GM21576 (cell line): ENCODE results near the gene PRKCH.

ENCODE experiments used
- ATAC-seq: cut with Tn5 transposase; IDR thresholded peaks from one replicate; pipeline ENCODE4 v1.9.1; 2021; ENCODE audit warnings: mild to moderate bottlenecking, moderate library complexity; ENCODE audit not compliant: unreplicated experiment

Gene PRKCH

GRCh38 chr14:61484826-61485584 is 163.6 kb downstream of the PRKCH start:
- no peak for ATAC-seq

DNA sequence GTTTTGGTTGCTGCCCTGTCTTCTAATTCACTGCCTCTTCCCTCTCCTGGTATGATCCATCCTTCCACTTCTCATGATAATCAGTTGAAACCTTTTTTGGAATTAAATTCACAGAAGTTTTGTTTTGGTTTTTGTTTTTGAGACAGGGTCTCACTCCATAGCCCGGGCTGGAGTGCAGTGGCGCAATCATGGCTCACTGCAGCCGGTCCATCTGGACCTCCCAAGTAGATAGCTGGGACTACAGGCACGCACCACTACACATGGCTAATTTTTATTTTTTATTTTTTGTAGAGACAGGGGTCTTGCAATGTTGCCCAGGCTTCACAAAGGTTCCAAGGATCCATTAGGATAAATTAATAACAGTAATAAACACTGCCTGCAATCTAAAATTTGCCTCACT is 164.3 kb downstream of the PRKCH start:
- ATAC-seq: no peak

GRCh38 chr14:61486930-61487495 is 165.6 kb downstream of the PRKCH start:
- ATAC-seq: no peak

GRCh38 chr14:61488417-61489401 is 167.3 kb downstream of the PRKCH start:
- ATAC-seq: no peak

DNA sequence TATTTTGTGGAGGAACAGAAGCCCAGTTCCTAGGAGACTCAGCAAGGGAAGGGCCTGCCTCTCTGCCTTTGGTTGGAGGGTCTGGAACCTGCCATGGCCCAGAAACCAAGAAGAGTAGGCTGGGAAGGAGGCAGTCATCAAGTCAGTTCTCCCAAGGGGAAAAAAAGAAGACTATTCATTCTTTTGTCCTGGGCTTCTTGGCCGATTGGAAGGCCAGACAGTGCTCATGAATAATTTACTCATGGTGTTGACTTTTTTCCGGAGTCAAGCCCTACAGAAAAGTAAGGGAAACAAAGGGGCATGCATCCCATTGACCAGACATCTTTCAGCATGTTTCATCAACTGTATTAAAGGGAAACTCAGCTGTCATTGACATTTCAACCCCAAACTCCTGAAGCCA is 168.1 kb downstream of the PRKCH start:
- no peak for ATAC-seq

GRCh38 chr14:61489932-61490331 is 168.6 kb downstream of the PRKCH start:
- ATAC-seq: no peak

DNA sequence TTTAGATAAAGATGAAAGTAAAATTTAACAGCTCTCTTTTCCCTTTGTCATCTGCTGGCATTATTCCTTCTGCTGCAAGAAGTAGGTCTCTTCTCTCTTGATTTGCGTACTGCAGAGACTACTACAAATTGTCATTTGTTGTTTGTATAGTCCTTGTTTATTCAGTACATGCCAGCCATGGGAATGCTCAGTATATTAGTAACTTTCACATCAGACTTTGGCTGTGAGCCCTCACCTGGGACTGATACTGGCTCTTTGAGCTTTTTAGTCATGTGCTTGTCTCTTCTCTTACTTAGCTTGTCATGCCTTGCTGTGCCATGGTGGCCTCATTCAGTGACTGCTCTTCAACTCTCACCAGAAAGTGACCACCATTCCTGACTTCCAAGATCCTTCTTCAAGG is 169.8 kb downstream of the PRKCH start:
- no peak for ATAC-seq

GRCh38 chr14:61491876-61492434 is 170.6 kb downstream of the PRKCH start:
- no peak for ATAC-seq

DNA sequence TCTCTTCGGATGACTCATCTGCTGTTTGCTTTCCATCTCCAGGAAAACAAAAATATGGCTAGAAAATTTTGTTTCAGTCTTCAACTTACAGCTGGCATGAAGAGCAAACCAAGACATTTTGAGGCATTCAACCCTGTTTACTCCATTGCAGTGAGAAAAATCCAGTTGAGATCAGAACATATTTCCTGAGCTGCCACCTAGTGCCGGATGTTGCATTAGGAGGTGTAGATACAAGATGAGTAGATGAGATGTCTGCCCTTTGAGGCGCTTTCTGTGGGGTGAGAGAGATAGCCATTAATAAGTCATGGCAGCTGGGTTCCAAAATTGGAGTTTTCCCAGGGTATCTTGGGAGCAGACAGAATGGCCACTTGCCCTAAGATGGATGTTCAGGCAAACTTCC is 171.1 kb downstream of the PRKCH start:
- no peak for ATAC-seq

DNA sequence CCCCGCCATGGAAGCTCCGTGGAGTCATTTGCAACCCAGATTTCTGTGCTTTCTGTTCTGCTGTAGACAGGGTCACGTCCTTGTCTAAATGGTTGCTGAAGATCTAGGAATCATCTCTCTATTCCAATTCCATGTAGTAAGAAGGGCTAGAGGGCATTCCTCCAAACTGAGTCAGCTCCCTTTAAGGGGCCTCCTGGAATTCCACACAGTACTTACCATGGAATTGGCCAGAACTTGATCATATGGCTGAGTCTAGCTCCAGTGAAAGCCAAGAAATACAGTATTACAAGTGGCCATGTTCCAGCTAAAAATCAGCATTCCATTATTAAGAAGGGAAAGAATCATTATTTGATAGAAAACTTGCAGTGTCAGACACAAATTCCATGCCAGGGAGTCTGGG is 171.9 kb downstream of the PRKCH start:
- no peak for ATAC-seq

GRCh38 chr14:61494018-61494417 is 172.6 kb downstream of the PRKCH start:
- no peak for ATAC-seq

DNA sequence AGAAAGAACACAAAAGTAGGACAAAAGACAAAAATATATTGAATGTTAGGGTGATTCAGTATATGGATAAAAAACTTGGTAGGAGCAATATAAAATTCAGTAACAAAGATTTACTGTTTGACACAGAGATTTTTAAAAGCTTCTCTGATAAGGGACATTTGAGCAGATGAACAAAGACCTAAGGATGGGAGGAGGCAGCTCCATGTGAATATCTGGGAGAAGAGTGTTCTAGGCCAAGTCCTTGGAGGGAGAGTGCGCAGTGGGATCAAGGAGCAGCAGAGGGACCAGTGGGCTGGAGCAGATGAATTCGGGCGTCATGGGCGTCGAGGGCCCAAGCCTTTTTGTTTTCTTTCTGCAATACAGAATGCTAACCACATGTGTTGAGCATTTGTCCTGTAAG is 174.4 kb downstream of the PRKCH start:
- no peak for ATAC-seq

DNA sequence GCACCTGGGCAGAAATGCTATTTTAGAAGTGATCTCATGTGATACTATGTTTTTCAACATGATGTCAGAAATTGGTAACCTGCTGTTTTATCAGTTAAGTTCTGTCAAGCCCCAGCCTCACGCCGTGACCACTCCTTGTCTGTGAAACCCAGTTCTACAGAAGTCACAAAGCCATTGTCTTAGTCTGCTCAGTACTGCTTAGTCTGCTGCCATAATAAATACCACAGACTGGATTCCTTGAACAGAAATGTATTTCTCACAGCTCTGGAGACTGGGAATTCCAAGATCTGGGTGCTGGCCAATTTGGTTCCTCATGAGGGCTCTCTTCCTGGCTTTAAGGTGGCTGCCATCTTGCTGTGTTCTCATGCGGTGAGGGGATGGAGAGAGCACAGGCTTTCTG is 176.9 kb downstream of the PRKCH start:
- ATAC-seq: no peak

- no peak for ATAC-seq
Observed at GRCh38 chr14:61498811-61499210, 177.4 kb downstream of the PRKCH start.

DNA sequence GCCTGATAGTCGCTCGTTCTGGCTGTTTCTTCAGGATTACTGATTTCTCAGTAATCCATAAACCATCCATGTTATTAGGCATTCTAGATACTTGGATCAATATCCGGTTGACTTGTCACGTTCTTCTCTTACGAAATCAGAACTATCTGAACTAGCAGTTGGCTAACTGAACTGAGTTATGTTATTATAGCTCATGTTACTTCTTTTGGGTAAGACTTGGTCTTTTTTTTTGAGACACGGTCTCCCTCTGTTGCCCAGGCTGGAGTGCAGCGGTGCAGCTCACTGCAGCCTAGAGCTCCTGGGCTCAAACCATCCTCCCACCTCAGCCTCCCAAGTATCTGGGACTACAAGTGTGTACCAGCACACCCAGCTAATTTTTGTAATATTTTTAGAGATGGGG is 178.6 kb downstream of the PRKCH start:
- ATAC-seq: no peak

GRCh38 chr14:61501714-61502458 is 180.5 kb downstream of the PRKCH start:
- ATAC-seq: no peak

DNA sequence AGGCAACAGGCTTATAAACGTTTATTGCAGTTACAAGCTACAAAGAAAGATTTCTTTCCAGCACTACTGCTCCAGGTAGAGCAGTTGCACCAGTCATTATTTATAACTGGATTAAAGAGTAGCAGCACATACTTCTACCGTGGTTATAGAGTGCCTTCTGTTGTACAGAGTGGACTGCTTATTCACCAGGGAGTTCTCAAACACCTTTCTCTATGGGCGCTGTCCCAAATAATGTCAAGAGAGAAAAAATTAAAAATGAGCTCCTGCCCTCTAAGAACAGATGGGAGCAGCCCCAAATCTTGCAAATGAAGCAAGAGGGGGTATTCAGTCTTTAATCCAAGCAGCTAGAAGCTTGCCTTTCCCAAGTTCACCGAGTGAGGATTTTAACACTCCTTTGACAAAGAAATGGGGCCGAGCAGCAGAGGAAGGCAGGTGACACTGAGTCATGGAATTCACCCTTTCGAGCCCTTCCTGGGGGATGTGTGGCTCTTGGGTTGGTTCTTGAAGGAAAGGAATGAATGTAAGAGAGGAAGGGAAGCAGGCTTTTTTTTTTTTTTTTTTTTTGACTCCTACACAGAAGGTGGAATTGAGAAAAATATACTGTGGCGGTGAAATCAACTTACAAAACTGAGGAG is 181.2 kb downstream of the PRKCH start:
- peak; percentile 11 for ATAC-seq

- ATAC-seq: peak; percentile 82
Observed at GRCh38 chr14:61503167-61503801, 181.9 kb downstream of the PRKCH start.

GRCh38 chr14:61504901-61505300 is 183.5 kb downstream of the PRKCH start:
- no peak for ATAC-seq
